ENCODE data around the gene GYPE.
"Not testable (repeated sequence)": the region's sequence is repeated elsewhere in the genome, so short reads cannot be mapped to it uniquely, and the experiment has no call there.

Gene GYPE

DNA sequence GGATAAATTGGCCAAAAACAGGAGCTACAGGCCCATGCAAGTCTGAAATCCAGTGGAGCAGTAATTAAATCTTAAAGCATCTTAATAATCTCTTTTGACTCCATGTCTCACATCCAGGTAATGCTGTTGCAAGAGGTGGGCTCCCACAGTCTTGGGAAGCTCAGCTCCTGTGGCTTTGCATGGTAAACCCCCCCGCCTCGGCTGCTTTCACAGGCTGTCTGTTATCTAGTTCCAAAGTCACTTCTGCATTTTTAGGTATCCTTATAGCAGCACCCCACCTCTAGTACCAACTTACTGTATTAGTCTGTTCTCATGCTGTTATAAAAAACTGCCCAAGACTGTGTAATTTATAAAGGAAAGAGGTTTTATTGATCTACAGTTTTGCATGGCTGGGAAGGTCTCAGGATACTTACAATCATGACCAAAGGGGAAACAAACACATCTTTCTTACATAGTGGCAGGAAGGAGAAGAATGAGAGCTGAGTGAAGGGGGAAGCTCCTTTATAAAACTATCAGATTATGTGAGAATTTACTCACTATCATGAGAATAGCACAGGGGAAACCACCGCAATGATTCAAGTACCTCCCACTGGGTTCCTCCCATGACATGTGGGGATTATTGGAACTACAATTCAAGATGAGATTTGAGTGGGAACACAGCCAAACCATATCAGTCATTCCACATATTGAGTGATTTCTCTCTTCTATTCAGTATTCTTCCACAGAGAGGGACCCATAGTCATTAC is 34.7 kb downstream of the GYPE start:
- peak; percentile 24 to 71 (median 68) for DNase-seq
- H3K27ac ChIP-seq (ENCODE audit: insufficient read depth in 1 of 2, low read depth in 1 of 2, low read length in 2 of 2, poor library complexity in 1 of 2, severe bottlenecking in 2 of 2); H3K36me3 ChIP-seq (ENCODE audit: control insufficient read depth in 4 of 4, insufficient read depth in 4 of 4, low read length in 3 of 4); CTCF ChIA-PET; H3K4me1 ChIP-seq (ENCODE audit: control extremely low read depth in 1 of 4, control insufficient read depth in 4 of 4, insufficient read depth in 4 of 4, low read length in 3 of 4); POLR2A ChIA-PET; H3K27me3 ChIP-seq (replicated peaks in 2 of 5; ENCODE audit: control insufficient read depth in 4 of 5, insufficient read depth in 5 of 5, low read length in 4 of 5); H3K4me3 ChIP-seq (ENCODE audit: control insufficient read depth in 1 of 7, extremely low read depth in 1 of 7, insufficient read depth in 4 of 7, low read depth in 2 of 7, low read length in 6 of 7); H3K9me3 ChIP-seq (ENCODE audit: control extremely low read depth in 1 of 5, control insufficient read depth in 4 of 5, insufficient read depth in 2 of 5, low read depth in 1 of 5, low read length in 4 of 5): not testable (repeated sequence)
- WGBS (ENCODE audit: insufficient coverage), result 28% methylated on average over 2 of the region's 3 CpGs

DNA sequence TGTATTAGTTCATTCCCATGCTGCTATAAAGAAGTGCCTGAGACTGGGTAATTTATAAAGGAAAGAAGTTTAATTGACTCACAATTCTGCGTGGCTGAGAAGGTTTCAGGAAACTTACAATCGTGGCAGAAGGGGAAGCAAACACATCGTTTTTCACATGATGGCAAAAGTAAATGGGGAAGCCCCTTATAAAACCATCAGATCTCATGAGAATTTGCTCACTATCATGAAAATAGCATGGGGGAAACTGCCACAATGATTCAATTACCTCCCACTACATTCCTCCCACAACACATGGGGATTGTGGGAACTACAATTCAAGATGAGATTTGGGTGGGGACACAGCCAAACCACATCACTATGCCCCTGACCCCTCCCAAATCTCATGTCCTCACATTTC is 35.4 kb downstream of the GYPE start:
- H3K27ac ChIP-seq (ENCODE audit: insufficient read depth in 1 of 2, low read depth in 1 of 2, low read length in 2 of 2, poor library complexity in 1 of 2, severe bottlenecking in 2 of 2); POLR2A ChIA-PET; H3K36me3 ChIP-seq (ENCODE audit: control insufficient read depth in 4 of 4, insufficient read depth in 4 of 4, low read length in 3 of 4); H3K27me3 ChIP-seq (replicated peaks in 2 of 5; ENCODE audit: control insufficient read depth in 4 of 5, insufficient read depth in 5 of 5, low read length in 4 of 5); H3K9me3 ChIP-seq (ENCODE audit: control extremely low read depth in 1 of 5, control insufficient read depth in 4 of 5, insufficient read depth in 2 of 5, low read depth in 1 of 5, low read length in 4 of 5); H3K4me3 ChIP-seq (ENCODE audit: control insufficient read depth in 1 of 7, extremely low read depth in 1 of 7, insufficient read depth in 4 of 7, low read depth in 2 of 7, low read length in 6 of 7); H3K4me1 ChIP-seq (ENCODE audit: control extremely low read depth in 1 of 4, control insufficient read depth in 4 of 4, insufficient read depth in 4 of 4, low read length in 3 of 4); CTCF ChIA-PET: not testable (repeated sequence)
- no CpG with 5 or more reads among the region's 3 CpGs for WGBS (ENCODE audit: insufficient coverage)
- peak in 1 of 3 donors; percentile 20 for DNase-seq

DNA sequence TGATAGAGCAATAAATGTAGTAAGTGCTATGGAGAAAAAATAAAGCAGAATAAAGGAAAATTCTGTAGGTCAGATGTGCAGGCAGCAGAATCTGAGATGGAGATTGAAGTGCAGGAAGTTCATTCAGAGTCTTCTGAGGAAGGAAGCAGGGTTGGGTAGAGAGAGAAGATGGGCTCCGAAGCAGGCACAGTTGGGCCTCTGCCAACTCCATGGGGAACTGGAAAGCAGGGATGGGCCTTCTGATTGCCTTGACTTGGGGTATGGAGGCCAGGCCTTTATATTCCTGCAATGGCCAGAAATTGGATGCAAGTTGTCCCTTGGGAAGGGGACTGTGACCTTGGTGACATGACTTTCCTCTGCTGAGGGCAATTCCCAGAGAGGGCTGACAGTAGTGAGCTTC is 42.6 kb downstream of the GYPE start:
- H3K4me3 ChIP-seq (ENCODE audit: control insufficient read depth in 1 of 7, extremely low read depth in 1 of 7, insufficient read depth in 4 of 7, low read depth in 2 of 7, low read length in 6 of 7); H3K36me3 ChIP-seq (ENCODE audit: control insufficient read depth in 4 of 4, insufficient read depth in 4 of 4, low read length in 3 of 4); DNase-seq; CTCF ChIA-PET; H3K9me3 ChIP-seq (ENCODE audit: control extremely low read depth in 1 of 5, control insufficient read depth in 4 of 5, insufficient read depth in 2 of 5, low read depth in 1 of 5, low read length in 4 of 5); H3K27me3 ChIP-seq (replicated peaks in 2 of 5; ENCODE audit: control insufficient read depth in 4 of 5, insufficient read depth in 5 of 5, low read length in 4 of 5); H3K27ac ChIP-seq (ENCODE audit: insufficient read depth in 1 of 2, low read depth in 1 of 2, low read length in 2 of 2, poor library complexity in 1 of 2, severe bottlenecking in 2 of 2); POLR2A ChIA-PET; H3K4me1 ChIP-seq (ENCODE audit: control extremely low read depth in 1 of 4, control insufficient read depth in 4 of 4, insufficient read depth in 4 of 4, low read length in 3 of 4): not testable (repeated sequence)
- 0% methylated on average over 1 of the region's 1 CpG for WGBS (ENCODE audit: insufficient coverage)

DNA sequence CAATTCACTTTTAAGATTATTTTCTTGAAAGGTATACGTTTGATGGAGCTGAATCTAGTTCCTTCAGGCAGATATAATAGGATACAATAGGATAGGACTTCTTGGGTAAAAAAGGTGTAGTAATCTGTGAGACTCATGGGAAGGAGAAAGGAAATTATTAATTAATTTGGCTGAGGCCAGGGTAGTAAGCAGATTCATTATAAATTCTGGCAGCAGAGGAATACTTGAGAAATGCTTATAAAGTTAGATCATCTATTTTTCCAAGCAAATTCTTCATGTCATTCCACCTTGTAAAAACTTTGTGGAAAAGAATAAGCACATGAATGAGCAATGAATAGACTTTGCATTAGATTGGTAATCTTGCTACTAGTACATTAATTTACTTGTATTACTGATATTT is 46.9 kb downstream of the GYPE start:
- Histone ChIP-seq H3K4me3 (ENCODE audit: control insufficient read depth in 1 of 7, extremely low read depth in 1 of 7, insufficient read depth in 4 of 7, low read depth in 2 of 7, low read length in 6 of 7) (no peak overlapping the region), H3K27ac (ENCODE audit: insufficient read depth in 1 of 2, low read depth in 1 of 2, low read length in 2 of 2, poor library complexity in 1 of 2, severe bottlenecking in 2 of 2) (no peak overlapping the region), H3K4me1 (ENCODE audit: control extremely low read depth in 1 of 4, control insufficient read depth in 4 of 4, insufficient read depth in 4 of 4, low read length in 3 of 4) (peaks cover 0 to 23% (median 10%) of the 10 kb centered on the region in 4 experiments), H3K27me3 (replicated peaks in 2 of 5; ENCODE audit: control insufficient read depth in 4 of 5, insufficient read depth in 5 of 5, low read length in 4 of 5) (no peaks in the 10 kb centered on the region), H3K36me3 (ENCODE audit: control insufficient read depth in 4 of 4, insufficient read depth in 4 of 4, low read length in 3 of 4) (no peaks in the 10 kb centered on the region), H3K9me3 (ENCODE audit: control extremely low read depth in 1 of 5, control insufficient read depth in 4 of 5, insufficient read depth in 2 of 5, low read depth in 1 of 5, low read length in 4 of 5) (no peaks in the 10 kb centered on the region)
- no peak for DNase-seq
- 100% methylated on average over 1 of the region's 1 CpG for WGBS (ENCODE audit: insufficient coverage)
- POLR2A ChIA-PET, result no interaction called here
- CTCF ChIA-PET, result no interaction called here

DNA sequence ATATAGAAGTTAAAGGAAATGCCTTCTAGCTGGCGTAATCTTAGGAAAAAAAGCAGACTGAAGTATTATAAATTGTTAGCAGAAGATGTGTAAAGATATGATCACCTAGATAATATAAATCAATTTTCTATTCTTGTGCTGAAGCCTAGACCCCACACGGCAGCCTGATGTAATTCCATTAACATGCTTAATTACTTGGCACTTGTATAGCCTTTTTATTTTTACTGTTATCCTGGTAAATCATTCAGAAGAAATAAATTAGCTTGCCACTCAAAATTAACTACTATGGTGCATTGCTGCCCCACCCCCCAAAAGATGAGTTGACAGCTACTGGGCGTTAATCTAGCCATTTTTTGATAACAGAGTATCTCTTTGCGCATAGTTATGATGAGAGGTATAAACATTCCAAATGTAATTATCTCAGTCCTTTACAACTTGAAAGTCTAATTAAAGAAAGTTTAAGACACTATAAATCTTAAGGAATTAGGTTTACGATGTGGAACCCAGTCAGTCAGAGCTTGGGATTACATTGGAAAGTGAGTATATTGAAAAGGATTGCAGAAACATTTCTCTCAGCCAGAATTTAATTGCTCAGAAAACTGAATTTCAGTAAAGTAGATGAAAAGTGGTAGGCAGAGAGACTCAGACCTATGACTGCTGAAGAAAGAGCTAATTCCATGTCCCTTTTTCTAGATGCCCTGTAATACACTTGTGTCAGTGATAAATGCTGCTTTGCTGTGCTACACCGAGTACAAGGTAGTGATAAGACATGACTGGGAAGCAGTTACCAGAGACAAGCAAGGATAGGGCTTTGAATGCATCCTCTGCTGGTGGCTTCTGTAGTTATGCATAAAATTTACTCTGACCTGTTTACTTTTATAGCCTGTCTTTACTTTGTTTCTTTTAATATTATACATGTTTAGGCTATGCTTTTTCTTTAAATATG is 47.7 kb downstream of the GYPE start:
- H3K36me3 ChIP-seq (ENCODE audit: control insufficient read depth in 4 of 4, insufficient read depth in 4 of 4, low read length in 3 of 4); POLR2A ChIA-PET; H3K27ac ChIP-seq (ENCODE audit: insufficient read depth in 1 of 2, low read depth in 1 of 2, low read length in 2 of 2, poor library complexity in 1 of 2, severe bottlenecking in 2 of 2); H3K4me3 ChIP-seq (ENCODE audit: control insufficient read depth in 1 of 7, extremely low read depth in 1 of 7, insufficient read depth in 4 of 7, low read depth in 2 of 7, low read length in 6 of 7); H3K27me3 ChIP-seq (replicated peaks in 2 of 5; ENCODE audit: control insufficient read depth in 4 of 5, insufficient read depth in 5 of 5, low read length in 4 of 5); DNase-seq; CTCF ChIA-PET; H3K9me3 ChIP-seq (ENCODE audit: control extremely low read depth in 1 of 5, control insufficient read depth in 4 of 5, insufficient read depth in 2 of 5, low read depth in 1 of 5, low read length in 4 of 5): not testable (repeated sequence)
- WGBS (ENCODE audit: insufficient coverage), result 79% methylated on average over 2 of the region's 6 CpGs
- peaks cover 3 to 27% (median 11%) of the 10 kb centered on the region in 4 experiments for H3K4me1 ChIP-seq (ENCODE audit: control extremely low read depth in 1 of 4, control insufficient read depth in 4 of 4, insufficient read depth in 4 of 4, low read length in 3 of 4)

DNA sequence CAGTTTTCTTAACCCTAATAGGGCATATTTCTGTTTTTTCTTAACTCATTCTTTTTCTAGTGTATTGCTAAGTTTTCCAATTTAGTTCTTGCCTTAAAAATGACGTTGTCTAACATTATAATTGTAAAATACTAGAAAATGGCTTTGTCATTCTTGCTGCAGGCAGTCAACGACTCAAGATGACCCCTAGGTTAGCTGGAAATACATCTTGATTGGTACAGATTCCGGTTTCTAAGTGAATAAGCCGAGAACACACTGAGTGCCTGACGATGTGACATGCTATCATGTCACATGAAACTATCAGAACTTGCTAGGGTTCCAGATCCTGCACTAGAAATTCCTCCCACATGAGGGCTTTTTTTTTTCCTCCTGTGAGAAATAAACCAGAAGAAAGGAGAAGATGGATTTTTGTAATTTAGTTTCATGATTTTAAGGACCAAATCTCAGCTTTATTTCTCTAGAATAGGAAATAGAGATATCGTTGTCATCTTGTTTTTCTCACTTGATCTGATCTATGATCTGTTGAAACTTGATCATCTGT is 49.3 kb downstream of the GYPE start:
- H3K9me3 ChIP-seq (ENCODE audit: control extremely low read depth in 1 of 5, control insufficient read depth in 4 of 5, insufficient read depth in 2 of 5, low read depth in 1 of 5, low read length in 4 of 5); H3K27me3 ChIP-seq (replicated peaks in 2 of 5; ENCODE audit: control insufficient read depth in 4 of 5, insufficient read depth in 5 of 5, low read length in 4 of 5); H3K36me3 ChIP-seq (ENCODE audit: control insufficient read depth in 4 of 4, insufficient read depth in 4 of 4, low read length in 3 of 4); POLR2A ChIA-PET; H3K27ac ChIP-seq (ENCODE audit: insufficient read depth in 1 of 2, low read depth in 1 of 2, low read length in 2 of 2, poor library complexity in 1 of 2, severe bottlenecking in 2 of 2); CTCF ChIA-PET; H3K4me3 ChIP-seq (ENCODE audit: control insufficient read depth in 1 of 7, extremely low read depth in 1 of 7, insufficient read depth in 4 of 7, low read depth in 2 of 7, low read length in 6 of 7): not testable (repeated sequence)
- H3K4me1 ChIP-seq (ENCODE audit: control extremely low read depth in 1 of 4, control insufficient read depth in 4 of 4, insufficient read depth in 4 of 4, low read length in 3 of 4), result peaks cover 3 to 25% (median 9%) of the 10 kb centered on the region in 4 experiments
- WGBS (ENCODE audit: insufficient coverage), result 90% methylated on average over 2 of the region's 6 CpGs
- DNase-seq, result peak in 1 of 3 donors; percentile 16

DNA sequence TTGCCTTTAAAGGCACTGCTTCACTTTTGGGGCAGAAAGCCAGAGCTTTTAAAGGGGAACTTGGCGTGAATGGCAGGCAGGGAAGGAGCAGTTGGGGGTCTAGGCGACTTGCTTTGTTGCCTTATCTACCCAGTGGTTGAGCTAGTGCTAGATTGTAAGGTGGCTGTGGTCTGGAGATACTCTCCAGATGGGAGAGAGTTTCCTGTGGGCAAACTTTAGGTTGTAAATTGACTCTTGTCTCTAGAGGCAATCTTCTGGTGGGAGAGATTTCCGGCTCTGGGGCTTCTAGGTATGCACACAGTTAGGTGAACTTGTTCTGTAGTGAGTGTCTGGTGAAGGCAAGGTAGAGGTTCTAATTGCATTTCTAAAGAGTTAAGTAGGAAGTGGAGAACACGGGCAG is 50.7 kb downstream of the GYPE start:
- peak overlapping the region in 1 of 2 experiments; percentile 43 for H3K27ac ChIP-seq (ENCODE audit: insufficient read depth in 1 of 2, low read depth in 1 of 2, low read length in 2 of 2, poor library complexity in 1 of 2, severe bottlenecking in 2 of 2)
- peak overlapping the region in 2 of 7 experiments; percentile 11 to 52 for H3K4me3 ChIP-seq (ENCODE audit: control insufficient read depth in 1 of 7, extremely low read depth in 1 of 7, insufficient read depth in 4 of 7, low read depth in 2 of 7, low read length in 6 of 7)
- 0% methylated on average over 1 of the region's 4 CpGs for WGBS (ENCODE audit: insufficient coverage)
- H3K36me3 ChIP-seq (ENCODE audit: control insufficient read depth in 4 of 4, insufficient read depth in 4 of 4, low read length in 3 of 4); H3K9me3 ChIP-seq (ENCODE audit: control extremely low read depth in 1 of 5, control insufficient read depth in 4 of 5, insufficient read depth in 2 of 5, low read depth in 1 of 5, low read length in 4 of 5); H3K27me3 ChIP-seq (replicated peaks in 2 of 5; ENCODE audit: control insufficient read depth in 4 of 5, insufficient read depth in 5 of 5, low read length in 4 of 5); CTCF ChIA-PET; POLR2A ChIA-PET: not testable (repeated sequence)
- DNase-seq, result peak; percentile 73 to 95 (median 91)
- H3K4me1 ChIP-seq (ENCODE audit: control extremely low read depth in 1 of 4, control insufficient read depth in 4 of 4, insufficient read depth in 4 of 4, low read length in 3 of 4), result peaks cover 3 to 25% (median 9%) of the 10 kb centered on the region in 4 experiments

All from common myeloid progenitor, CD34-positive (primary cell).